ENCODE data around the gene RNASEH2C. TPM values are rescaled to one million over a fixed set of nuclear protein-coding genes. Genes with fewer than 3 reads are reported as not detected.

The RNASEH2C gene
- total RNA-seq, 1 experiment from 2014 or later = 80.2 TPM

DNA sequence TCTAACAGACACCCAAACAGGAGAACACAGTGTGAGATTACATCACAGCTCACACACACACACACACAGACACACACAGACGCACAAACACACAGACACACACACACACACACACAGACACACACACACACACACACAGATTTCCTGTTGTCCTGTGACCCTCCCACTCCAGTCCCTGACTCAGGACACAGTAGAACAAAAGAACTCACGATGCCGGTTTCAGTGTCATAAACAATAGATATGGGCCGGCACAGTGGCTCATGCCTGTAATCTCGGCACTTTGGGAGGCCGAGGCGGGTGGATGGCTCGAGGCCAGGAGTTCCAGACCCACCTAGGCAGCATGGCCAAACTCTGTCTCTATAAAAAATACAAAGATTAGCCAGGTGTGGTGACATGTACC lies 22.4 kb downstream of the RNASEH2C start:
- intact Hi-C loops (cut with micrococcal nuclease; ENCODE audit: unreplicated experiment) = no loop called here
- CTCF ChIA-PET = no interaction called here
- H3K27me3 ChIP-seq (replicated peaks; ENCODE audit: insufficient read depth, low read depth, low read length, poor library complexity) = no peaks in the 10 kb centered on the region
- no peaks in the 10 kb centered on the region for H3K4me1 ChIP-seq (ENCODE audit: insufficient read depth, low read length, poor library complexity, severe bottlenecking)
- no peak overlapping the region for H3K4me3 ChIP-seq (ENCODE audit: low read depth, low read length, poor library complexity, severe bottlenecking)
- H3K9me3 ChIP-seq (ENCODE audit: low read depth, low read length, poor library complexity, severe bottlenecking) = no peaks in the 10 kb centered on the region
- TF ChIP-seq, protein P1, sequence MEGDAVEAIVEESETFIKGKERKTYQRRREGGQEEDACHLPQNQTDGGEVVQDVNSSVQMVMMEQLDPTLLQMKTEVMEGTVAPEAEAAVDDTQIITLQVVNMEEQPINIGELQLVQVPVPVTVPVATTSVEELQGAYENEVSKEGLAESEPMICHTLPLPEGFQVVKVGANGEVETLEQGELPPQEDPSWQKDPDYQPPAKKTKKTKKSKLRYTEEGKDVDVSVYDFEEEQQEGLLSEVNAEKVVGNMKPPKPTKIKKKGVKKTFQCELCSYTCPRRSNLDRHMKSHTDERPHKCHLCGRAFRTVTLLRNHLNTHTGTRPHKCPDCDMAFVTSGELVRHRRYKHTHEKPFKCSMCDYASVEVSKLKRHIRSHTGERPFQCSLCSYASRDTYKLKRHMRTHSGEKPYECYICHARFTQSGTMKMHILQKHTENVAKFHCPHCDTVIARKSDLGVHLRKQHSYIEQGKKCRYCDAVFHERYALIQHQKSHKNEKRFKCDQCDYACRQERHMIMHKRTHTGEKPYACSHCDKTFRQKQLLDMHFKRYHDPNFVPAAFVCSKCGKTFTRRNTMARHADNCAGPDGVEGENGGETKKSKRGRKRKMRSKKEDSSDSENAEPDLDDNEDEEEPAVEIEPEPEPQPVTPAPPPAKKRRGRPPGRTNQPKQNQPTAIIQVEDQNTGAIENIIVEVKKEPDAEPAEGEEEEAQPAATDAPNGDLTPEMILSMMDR (conservative IDR thresholded peaks at IDR 0.05; ENCODE audit: low read depth, low read length) = no peak
- no peak for DNase-seq (ENCODE audit: low spot score)
- POLR2A ChIA-PET (ENCODE audit: low non-redundant PET) = no interaction called here
- H3K27ac ChIP-seq (ENCODE audit: low read depth, low read length, poor library complexity, severe bottlenecking) = no peak overlapping the region
- no peaks in the 10 kb centered on the region for H3K36me3 ChIP-seq (ENCODE audit: insufficient read depth, low read length, poor library complexity, severe bottlenecking)
- BruUV-seq (replicated peaks) = no TSS peak

DNA sequence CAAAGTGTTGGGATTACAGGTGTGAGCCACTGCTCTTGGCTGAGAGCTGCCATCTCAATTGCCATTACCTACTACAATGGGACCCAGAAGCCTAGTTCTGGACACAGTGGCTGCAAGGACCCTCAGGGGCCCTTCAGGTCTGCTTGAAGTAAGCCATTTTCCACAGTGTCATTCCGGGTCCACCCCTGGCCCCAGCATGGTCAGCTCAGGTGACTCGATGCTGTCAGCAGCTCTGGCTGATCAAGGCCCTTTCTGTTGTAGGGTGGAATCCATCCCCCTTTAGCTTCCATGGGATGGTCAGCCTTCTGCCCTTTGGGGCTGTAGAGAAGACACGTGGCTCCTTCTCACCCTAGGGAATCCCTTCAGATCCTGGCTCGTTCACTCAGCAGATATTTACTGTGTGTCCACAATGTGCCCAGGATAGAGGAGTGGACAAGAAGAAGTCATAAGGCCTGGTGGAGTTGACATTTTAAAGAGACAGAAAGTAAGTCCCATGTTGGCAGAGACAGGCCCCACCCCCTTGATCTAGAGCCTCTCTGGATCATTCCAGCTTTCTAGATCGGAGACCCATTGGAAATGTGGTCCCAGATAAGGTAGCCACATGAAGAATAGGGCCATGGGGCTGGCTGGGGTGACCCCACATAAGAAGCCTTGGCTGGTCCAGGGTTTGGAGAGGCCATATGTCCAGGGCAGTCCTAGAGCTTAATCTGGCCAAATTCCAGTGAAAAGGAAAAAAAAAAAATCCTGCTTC lies 23.6 kb downstream of the RNASEH2C start:
- no TSS peak for BruUV-seq (replicated peaks)
- no peaks in the 10 kb centered on the region for H3K27me3 ChIP-seq (replicated peaks; ENCODE audit: insufficient read depth, low read depth, low read length, poor library complexity)
- POLR2A ChIA-PET (ENCODE audit: low non-redundant PET) = no interaction called here

GRCh38 chr11:65695459-65696241 lies 24.9 kb downstream of the RNASEH2C start:
- H3K36me3 ChIP-seq (ENCODE audit: insufficient read depth, low read length, poor library complexity, severe bottlenecking) = no peaks in the 10 kb centered on the region
- no peak for DNase-seq (ENCODE audit: low spot score)
- intact Hi-C loops (cut with micrococcal nuclease; ENCODE audit: unreplicated experiment) = no loop called here
- no peaks in the 10 kb centered on the region for H3K27me3 ChIP-seq (replicated peaks; ENCODE audit: insufficient read depth, low read depth, low read length, poor library complexity)
- no peak overlapping the region for H3K4me3 ChIP-seq (ENCODE audit: low read depth, low read length, poor library complexity, severe bottlenecking)
- POLR2A ChIA-PET (ENCODE audit: low non-redundant PET) = no interaction called here
- BruUV-seq (replicated peaks) = no TSS peak
- TF ChIP-seq EZH2 (IDR thresholded peaks at IDR 0.05; ENCODE audit: borderline replicate concordance, low read depth, low read length, poor library complexity, severe bottlenecking) = no peak
- TF ChIP-seq, protein P1 (conservative IDR thresholded peaks at IDR 0.05; ENCODE audit: low read depth, low read length) = no peak
- no peaks in the 10 kb centered on the region for H3K4me1 ChIP-seq (ENCODE audit: insufficient read depth, low read length, poor library complexity, severe bottlenecking)
- CTCF ChIA-PET = no interaction called here
- H3K9me3 ChIP-seq (ENCODE audit: low read depth, low read length, poor library complexity, severe bottlenecking) = no peaks in the 10 kb centered on the region
- no peak overlapping the region for H3K27ac ChIP-seq (ENCODE audit: low read depth, low read length, poor library complexity, severe bottlenecking)

More for the DNA sequence above, 23.6 kb downstream of the RNASEH2C start:
- TF ChIP-seq EZH2 (IDR thresholded peaks at IDR 0.05; ENCODE audit: borderline replicate concordance, low read depth, low read length, poor library complexity, severe bottlenecking) = no peak
- TF ChIP-seq, protein P1 (conservative IDR thresholded peaks at IDR 0.05; ENCODE audit: low read depth, low read length) = no peak
- Histone ChIP-seq H3K27ac (ENCODE audit: low read depth, low read length, poor library complexity, severe bottlenecking) (no peak overlapping the region), H3K36me3 (ENCODE audit: insufficient read depth, low read length, poor library complexity, severe bottlenecking) (no peaks in the 10 kb centered on the region), H3K4me1 (ENCODE audit: insufficient read depth, low read length, poor library complexity, severe bottlenecking) (no peaks in the 10 kb centered on the region), H3K4me3 (ENCODE audit: low read depth, low read length, poor library complexity, severe bottlenecking) (no peak overlapping the region), H3K9me3 (ENCODE audit: low read depth, low read length, poor library complexity, severe bottlenecking) (no peaks in the 10 kb centered on the region)
- no peak for DNase-seq (ENCODE audit: low spot score)
- CTCF ChIA-PET = interaction anchor here (0.6 kb wide), 1 partner anchor 8 kb away, joined by 12 read pairs; no protein-coding TSS in a partner anchor
- intact Hi-C loops (cut with micrococcal nuclease; ENCODE audit: unreplicated experiment) = no loop called here

Data from A673 (cell line).